HG02970 (cell line): ENCODE data around the gene TLCD2.
"Not testable (repeated sequence)": the region's sequence is repeated elsewhere in the genome, so short reads cannot be mapped to it uniquely, and the experiment has no call there.

Experiments used
- ATAC-seq: cut with Tn5 transposase; IDR thresholded peaks from one replicate; pipeline ENCODE4 v1.9.1; 2021; ENCODE audit warnings: mild to moderate bottlenecking, moderate library complexity, moderate number of reproducible peaks; ENCODE audit not compliant: unreplicated experiment, low FRiP score

TLCD2 gene

DNA sequence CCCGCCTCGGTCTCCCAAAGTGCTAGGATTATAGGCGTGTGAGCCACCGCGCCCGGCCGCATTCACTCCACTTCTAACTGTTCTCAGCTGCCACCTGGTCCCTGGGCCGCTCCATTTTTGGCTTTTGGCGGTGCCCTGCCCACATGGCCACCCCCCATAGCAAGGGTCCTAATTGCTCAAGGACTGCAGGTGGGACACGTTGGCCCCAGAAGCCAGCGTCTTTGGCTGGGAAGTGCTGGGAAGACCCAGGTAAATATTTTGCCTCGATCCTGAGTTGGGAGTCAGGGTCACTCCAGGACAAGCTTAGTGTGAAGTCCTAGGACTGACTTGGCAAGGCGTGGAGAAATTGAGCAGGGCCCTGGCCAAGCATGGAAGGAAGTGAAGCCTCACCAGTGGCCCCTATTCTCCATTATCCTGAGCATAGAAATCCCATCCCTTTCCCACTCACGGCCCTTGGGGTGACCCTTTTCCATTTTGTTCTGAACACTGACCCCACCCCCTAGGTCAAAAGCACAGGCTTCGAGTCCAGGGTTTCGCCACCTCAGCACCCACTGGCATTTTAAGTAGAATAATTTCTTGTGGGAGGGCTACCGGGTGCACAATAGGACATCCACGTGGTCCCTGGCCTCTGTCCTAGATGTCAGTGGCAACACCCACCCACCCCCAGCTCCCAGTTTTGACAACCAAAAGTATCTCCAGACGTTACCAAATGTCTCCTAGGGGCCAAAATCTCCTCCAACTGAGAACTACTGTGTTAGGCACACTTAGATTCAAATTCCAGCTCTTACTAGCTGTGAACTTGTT, 8.4 kb upstream of the TLCD2 start:
- no peak for ATAC-seq

DNA sequence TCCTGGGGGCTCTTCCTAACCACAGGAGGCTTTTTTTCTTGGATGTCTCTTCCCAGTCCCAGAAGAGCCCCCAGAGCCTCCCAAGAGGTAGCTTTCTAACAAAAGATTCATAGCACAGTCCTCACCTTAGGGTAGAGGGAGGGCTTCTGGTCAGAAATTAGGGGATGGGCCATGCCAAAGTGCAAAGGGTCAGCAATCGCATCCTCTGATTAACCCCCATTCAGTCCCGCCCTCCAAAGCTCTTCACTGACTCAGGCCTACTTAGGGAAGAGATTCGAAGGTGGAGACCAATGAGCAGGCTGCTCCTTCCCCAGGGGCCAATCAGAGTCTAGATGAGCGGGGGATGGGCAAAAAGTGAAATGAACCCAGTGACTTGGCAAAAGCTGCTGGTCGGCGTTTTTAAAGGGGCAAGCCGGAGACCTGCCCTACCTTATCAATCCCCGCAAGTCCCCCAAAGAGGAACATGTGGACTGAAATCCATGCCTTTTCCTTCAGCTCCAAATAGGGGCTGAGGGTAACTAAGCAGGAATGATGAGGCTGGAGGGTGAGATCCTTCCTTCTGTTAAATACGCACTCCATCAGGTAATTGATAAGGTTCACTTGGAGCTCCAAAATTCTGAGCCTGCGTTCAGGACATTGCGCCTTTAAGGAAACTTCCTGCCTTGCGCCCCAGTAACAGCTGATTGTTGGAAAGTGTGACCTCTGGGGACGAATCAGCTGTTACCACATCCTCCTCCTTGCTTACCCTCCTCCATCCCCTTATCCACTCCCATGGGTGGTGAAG, 6.9 kb upstream of the TLCD2 start:
- ATAC-seq = peak; percentile 37

DNA sequence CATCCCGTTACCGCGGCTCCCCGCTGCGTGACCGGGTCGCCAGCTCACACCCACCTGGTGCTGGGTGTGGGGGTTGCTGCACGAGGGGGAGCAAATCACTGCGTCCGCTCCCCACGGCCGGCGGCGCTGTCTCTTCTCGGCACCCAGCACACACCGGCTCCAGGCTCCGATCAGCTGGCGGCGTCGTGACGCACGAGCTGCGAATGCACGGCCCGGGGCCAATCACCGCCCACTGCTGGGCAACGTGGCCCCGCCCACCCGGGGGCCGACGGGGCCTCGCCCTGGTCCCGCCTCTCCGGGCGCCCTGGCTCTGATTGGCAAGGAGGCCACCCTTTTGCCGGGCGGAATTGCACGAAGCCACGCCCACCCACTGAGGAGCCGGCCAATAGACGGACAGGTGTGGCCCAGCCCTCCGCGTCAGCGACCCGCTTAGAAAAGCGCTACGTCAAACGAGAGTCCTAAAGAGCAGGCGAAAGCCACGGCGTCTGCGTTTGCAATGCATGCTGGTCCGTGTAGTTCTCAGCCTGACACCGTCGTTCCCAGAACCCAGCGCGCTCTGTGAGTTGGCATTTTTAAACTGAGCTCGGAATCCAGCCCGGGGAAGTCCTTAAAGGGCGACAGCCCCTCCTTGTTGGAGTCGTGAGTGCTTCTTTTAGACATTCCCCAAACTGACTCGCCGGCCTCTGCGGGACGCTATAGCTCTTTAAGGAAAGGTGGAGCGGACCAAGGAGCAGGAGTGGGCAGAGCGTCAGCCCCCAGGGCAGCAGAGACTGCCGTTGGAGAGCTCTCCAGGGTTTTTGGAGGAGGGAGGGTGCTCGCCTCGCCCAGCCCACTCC, 6.1 kb upstream of the TLCD2 start:
- ATAC-seq = peak; percentile 66

DNA sequence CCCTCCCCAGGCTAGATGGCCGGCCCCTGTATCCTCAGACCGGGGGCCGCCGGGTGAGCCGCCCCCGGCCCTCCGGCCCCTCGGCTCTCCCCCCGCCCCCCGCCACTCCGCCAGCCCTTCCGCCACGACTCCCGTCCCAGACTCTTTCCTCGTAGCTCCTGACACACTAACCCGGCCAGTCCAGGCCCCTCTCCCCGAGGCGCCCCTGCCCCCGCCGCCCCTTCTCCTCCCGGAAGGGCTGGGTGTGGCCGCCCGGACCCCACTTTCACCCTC, 5.6 kb upstream of the TLCD2 start:
- no peak for ATAC-seq

- no peak for ATAC-seq
Measured at GRCh38 chr17:1714980-1715802, 5.0 kb upstream of the TLCD2 start.

- ATAC-seq = no peak
Measured at GRCh38 chr17:1714427-1714979, 4.3 kb upstream of the TLCD2 start.

GRCh38 chr17:1713878-1714426, 3.8 kb upstream of the TLCD2 start:
- no peak for ATAC-seq

GRCh38 chr17:1713160-1713877, 3.1 kb upstream of the TLCD2 start:
- no peak for ATAC-seq

- ATAC-seq = no peak
Measured at GRCh38 chr17:1712271-1712670, 2.1 kb upstream of the TLCD2 start.

DNA sequence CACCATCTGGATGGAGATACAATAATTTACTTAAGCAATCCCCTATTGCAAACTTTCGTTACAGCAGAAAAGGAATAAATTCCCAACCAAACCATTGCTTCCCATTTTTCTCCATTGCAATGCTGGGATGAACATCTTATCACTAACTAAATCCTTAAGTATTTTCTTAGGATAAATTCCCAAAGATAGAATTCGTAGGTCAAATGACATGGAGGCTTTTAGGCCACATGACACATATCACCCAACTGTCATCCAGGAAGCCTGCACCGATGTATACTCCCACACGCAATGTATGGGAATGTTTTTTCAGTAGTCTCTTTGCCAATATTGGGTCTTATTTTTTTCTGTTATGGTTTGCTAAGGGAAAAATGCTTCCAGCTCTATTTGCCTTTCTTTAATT, 1.6 kb upstream of the TLCD2 start:
- ATAC-seq = no peak

GRCh38 chr17:1710807-1711553, 803 bp upstream of the TLCD2 start:
- ATAC-seq = no peak

GRCh38 chr17:1709403-1709951, 700 bp downstream of the TLCD2 start:
- no peak for ATAC-seq

DNA sequence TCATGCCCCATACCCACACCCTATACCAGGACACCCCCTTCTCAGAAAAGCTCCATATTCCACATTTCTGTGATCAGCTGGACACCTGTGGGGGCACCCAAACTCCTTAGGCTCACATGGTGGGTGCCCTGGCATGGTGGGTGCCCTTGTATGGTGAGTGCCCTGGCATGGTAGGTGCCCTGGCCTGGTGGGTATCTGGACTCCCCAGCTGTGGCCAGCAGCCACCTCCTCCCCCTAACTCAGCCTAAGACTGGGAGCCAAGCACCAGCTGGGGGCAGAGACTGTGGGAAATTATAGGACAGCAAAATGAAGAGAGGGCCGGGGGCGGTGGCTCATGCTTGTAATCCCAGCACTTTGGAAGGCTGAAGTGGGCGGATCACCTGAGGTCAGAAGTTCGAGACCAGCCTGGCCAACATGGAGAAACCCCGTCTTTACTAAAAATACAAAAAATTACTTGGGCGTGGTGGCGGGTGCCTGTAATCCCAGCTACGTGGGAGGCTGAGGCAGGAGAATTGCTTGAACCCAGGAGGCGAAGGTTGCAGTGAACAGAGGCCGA, 1.3 kb downstream of the TLCD2 start:
- ATAC-seq = not testable (repeated sequence)

DNA sequence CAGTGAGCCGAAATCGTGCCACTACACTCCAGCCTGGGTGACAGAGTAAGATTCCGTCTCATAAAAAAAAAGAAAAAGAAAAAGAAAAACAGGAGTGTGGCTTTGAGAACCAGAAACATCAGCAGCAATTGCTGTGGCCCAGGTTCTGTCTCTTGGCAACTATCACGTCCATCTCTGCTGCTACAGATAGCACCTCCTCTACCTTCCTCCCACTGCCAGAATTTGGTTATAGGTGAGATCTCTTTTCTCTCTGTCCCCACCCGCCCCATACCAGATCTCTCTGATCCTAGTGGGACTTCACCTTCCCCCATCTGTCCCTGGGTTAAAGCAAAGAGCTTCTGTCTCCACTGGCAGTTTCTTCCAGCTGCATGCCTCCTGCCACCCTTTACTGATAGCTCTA, 3.1 kb downstream of the TLCD2 start:
- ATAC-seq = no peak

GRCh38 chr17:1705004-1705403, 5.2 kb downstream of the TLCD2 start:
- no peak for ATAC-seq

DNA sequence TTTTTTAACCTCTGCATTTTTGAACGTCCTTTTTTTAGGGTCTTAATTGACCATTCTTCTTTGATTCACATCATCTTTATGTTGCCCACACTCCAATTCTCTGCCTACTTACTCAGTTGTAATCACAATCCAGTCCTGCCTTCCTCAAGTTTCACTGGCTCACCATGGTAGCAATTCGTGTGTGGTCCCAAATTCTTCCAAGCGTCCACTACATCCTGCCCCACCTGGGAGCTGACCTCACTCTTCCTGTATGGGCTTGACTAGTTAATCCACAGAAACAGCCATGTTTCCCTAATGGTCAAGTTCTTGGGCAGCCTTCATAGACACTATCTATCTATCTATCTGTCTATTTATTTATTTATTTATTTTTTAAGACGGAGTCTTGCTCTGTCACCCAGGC, 7.1 kb downstream of the TLCD2 start:
- no peak for ATAC-seq

DNA sequence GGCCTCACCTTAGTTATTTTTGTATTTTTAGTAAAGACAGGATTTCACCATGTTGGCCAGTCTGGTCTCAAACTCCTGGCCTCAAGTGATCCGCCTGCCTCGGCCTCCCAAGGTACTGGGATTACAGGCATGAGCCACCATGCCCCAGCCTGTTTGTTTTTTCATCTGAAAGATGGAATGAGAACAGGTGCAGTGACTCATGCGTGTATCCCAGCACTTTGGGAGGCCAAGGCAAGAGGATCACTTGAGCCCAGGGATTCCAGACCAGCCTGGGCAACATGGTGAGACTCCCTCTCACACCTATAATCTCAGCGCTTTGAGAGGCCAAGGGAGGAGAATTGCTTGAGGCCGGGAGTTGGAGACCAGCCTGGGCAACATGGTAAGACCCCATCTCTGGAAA, 10.3 kb downstream of the TLCD2 start:
- not testable (repeated sequence) for ATAC-seq

GRCh38 chr17:1697681-1698080, 12.5 kb downstream of the TLCD2 start:
- ATAC-seq = no peak
